Frontal cortex (tissue), 4 donors: ENCODE results near the gene CUX1. TPM values are rescaled to one million over a fixed set of nuclear protein-coding genes. Genes with fewer than 3 reads are reported as not detected.
"Not testable (repeated sequence)": the region's sequence is repeated elsewhere in the genome, so short reads cannot be mapped to it uniquely, and the experiment has no call there.

Experiments used
- DNase-seq, 2 donors: peaks; one replicate each; pipeline ENCODE4 v3.0.0; 2012; ENCODE audit warnings: low spot score in 2 of 2
- FAIRE-seq: peaks from 2 replicates; lab custom pipeline; 2012; peaks lifted over from hg19 to GRCh38; lab: Jason Lieb, UNC
- total RNA-seq: library from RNA; depleted of rRNA; stranded (reverse); fragments of >200 nt; gene quantifications from one replicate; pipeline ENCODE4 v1.2.3, GENCODE V29; 2014
- donor health status: control.
- donor health status: control.
- donor health status: control.

CUX1 gene
- total RNA-seq, 1 donor from 2014 or later = 23.6 TPM

DNA sequence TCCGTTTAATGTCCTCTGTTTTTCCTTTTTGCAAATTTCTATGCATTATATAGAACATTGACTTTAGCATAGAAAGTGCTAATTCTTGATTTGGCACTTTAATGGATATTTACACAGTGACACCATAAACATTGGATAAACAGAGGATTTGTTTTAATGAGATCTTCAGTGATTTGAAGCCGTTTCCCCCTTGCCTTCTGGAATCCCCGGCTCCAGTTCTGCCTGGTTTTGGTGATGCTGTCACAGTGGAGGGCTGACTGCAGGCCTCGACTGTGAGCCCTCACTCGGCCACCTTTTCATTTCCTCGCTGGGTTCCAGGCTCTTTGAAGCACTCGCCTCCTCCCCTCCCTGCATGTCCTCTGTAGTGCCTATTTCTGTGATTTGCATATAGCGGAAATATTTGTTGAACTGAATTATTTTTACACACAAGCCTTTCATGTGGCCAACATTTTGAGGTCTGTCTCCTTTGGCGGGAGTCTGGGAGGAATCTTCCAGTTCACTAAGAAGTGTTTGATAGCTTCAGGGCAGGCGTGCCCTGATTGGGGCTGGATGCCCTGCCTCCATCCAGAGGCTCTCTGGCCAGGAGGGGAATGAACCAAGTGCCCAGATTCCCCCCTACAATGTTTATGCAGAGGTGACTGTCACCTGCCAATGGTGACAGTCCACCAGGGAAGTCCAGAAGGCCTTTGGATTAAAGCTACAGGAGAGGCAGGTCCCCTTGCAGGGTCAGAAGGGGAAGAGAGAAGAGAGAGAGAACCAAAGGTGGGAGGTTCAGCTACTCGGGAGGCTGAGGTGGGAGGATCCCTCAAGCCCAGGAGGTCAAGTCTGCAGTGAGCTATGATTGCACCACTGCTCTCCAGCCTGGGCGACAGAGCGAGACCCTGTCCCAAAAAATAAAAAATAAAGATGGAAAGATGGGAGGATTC, 67.5 kb downstream of the CUX1 start:
- FAIRE-seq = no peak
- no peak for DNase-seq

- no peak for DNase-seq
- no peak for FAIRE-seq
Measured at GRCh38 chr7:101885597-101885955, 68.2 kb downstream of the CUX1 start.

- DNase-seq, FAIRE-seq: not testable (repeated sequence)
Measured at GRCh38 chr7:101887352-101887751, 69.9 kb downstream of the CUX1 start.

DNA sequence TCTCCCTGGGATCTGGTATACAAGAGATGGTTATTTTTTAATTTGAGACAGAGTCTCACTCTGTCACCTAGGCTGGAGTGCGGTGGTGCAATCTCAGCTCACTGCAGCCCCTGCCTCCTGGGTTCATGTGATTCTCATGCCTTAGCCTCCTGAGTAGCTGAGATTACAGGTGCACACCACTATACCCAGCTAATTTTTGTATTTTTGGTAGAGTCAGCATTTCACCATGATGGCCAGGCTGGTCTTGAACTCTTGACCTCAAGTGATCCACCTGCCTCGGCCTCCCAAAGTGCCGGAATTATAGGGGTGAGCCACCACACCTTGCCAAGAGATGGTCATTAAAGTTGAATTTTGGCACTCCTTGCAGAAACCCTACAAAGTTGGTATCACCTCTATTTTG, 71.1 kb downstream of the CUX1 start:
- FAIRE-seq, DNase-seq: not testable (repeated sequence)

DNA sequence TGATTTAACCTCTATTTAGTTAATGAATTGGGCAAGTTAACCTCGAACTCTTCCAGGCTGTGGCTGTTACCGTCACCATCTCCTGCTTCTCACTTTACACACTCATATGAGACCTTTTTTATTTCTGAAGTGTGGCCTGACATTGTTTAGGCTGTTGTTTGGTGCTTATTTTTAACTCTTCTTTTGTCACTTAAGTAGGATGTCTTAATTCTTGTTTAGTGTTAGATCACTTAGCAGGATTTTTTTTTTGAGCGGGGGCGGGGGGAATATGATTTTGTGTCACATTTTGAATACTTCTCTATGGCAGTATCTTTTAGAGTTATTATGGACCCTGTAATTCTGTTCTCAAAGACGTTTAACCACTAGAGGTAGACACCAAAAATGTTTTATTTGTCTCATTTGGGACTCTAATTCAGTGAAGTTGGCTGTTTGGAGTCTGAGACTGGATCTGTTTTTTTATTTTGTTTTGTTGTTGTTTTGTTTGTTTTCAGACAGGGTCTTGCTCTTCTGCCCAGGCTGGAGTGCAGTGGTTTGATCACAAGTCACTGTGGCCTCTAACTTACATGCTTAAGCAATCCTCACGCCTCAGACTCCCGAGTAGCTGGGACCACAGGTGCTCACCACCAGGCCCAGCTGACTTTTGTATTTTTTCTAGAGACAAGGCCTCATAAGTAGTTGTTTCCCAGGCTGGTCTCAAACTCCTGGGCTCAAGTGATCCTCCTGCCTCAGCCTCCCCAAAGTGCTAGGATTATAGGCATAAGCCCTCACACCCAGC, 73.5 kb downstream of the CUX1 start:
- FAIRE-seq = no peak
- no peak for DNase-seq

GRCh38 chr7:101891936-101892640, 74.7 kb downstream of the CUX1 start:
- DNase-seq (no peak), FAIRE-seq (no peak)

- FAIRE-seq (no peak), DNase-seq (no peak)
Measured at GRCh38 chr7:101893341-101894082, 76.1 kb downstream of the CUX1 start.

DNA sequence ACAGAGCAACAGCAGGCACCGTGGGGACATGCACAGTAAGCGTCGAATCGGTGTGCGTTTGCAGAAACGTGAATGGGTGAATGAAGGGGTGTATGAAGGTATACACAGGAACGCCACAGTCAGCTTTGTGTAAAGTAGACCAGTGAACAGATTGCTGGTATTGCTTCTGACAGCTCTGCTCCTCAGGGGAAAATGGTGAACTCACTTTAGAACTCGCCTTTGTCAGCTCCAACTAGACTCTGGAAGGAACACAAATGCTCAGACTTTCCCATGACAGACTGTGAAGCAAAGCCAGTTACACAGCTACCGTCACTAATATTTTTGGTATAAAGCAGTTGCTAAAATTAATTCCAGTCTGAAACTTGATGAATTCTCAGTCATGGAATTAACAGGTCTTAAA, 78.9 kb downstream of the CUX1 start:
- DNase-seq (no peak), FAIRE-seq (no peak)

- DNase-seq = no peak
- FAIRE-seq = no peak
Measured at GRCh38 chr7:101896941-101897340, 79.5 kb downstream of the CUX1 start.

DNA sequence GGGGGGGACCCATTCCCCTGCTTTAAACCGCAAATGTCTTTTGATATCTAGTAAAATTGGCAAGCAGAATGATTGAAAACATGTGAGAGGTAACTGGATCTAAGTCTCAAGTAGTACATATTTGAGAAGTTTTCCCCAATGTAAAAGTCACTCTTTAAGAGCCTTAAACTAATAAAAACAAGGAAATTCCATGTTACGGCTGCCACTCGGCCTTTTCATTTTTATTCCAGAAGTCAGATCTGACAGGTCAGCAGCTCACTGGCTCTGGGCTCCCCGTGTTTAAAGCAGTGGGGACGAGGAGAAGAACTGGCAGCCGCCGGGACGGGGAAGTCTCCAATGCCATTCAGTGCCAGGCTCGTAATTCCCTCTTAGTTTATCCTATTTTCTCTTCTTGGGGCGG, 80.7 kb downstream of the CUX1 start:
- DNase-seq = no peak

GRCh38 chr7:101899616-101900015, 82.2 kb downstream of the CUX1 start:
- DNase-seq (no peak), FAIRE-seq (no peak)

More for the DNA sequence above, 80.7 kb downstream of the CUX1 start:
- FAIRE-seq = no peak

DNA sequence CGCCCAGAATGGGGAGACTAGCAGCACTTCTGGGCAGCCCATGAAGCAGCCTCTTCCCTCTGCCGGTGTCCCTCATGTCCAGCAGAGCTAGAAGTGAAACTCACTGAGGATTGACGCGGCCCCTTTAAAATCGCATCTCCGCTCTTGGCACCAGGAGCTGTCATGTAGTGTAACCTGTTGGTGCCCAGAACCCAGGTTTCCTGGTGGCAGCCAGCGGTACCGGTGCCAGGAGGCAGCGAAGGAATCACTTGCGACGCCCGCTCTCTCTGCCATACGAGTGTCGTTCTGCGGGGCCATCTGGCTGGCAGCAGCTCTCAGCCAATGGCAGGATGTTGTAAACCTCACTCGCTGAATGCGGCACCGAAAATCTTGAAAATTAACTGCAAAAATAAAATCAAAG, 82.7 kb downstream of the CUX1 start:
- no peak for FAIRE-seq
- DNase-seq = no peak

DNA sequence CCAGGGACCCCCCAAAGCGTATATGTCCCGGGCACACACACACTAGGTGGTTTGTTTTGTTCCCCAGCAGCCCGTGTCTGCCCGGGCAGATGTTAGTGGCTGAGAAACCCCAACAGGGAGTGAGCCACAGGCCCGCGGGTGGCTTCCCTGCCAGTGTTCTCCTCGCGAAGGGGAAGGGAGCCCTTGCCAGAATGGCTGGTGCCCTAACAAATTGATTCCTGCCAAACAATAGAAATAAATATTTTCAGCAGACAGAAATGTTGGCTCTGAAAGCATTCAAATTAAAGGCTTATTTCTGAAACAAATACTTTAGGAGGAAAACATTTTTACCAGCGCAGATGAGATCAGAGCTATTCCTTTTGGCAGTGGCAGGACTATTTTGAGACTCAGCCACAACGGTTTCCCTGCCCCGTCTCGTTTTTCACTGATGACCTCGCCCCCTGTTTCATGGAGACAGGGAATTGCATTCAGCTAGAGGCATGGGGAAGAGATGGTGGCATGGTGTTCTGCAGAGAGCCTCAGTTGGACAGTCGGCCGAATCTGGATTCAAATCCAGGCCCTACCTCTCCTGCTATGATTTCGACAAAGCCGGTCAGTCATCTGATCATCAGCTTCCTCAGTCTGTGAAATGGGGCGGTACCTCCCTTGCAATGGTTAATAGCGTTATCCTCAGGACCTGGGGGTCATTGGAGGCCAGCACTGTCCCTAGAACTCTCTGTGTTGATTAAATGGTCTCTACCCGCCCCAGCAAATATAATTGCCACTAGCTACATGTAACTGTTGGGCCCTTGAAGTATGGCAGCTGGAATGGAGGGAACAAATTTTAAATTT, 84.5 kb downstream of the CUX1 start:
- DNase-seq (no peak), FAIRE-seq (no peak)

- DNase-seq (no peak), FAIRE-seq (no peak)
Measured at GRCh38 chr7:101902680-101903514, 85.5 kb downstream of the CUX1 start.

- DNase-seq = no peak
- no peak for FAIRE-seq
Measured at GRCh38 chr7:101903515-101903868, 86.1 kb downstream of the CUX1 start.

GRCh38 chr7:101904019-101904418, 86.6 kb downstream of the CUX1 start:
- FAIRE-seq = no peak

GRCh38 chr7:101905203-101905865, 87.9 kb downstream of the CUX1 start:
- FAIRE-seq (no peak), DNase-seq (no peak)

More at GRCh38 chr7:101904019-101904418, 86.6 kb downstream of the CUX1 start:
- no peak for DNase-seq
